ENCODE data around the gene HSD17B12. TPM values are rescaled to one million over a fixed set of nuclear protein-coding genes. Genes with fewer than 3 reads are reported as not detected.

Gene HSD17B12
- 115 TPM for total RNA-seq

GRCh38 chr11:43680521-43681400 is at the start of gene HSD17B12:
HSD17B12 (plus strand) TSS chr11:43680738; CDS start chr11:43680828, 90 bp downstream.

GRCh38 chr11:43880640-43881159 is 200.2 kb downstream of the HSD17B12 start, which contains the start of gene ALKBH3:
ALKBH3 (plus strand) TSS chr11:43880831; CDS start chr11:43882653, 1,822 bp downstream.

Small RNA genes within 50 kb of the gene (small RNA-seq; reads per million reads assigned to genes)
- not detected for gene PHBP2
- not detected for gene RPL23AP63

Other genes starting within 250 kb of the HSD17B12 start
- gene ALKBH3, start 200.1 kb downstream of the HSD17B12 start, total RNA-seq: 21.2 TPM

Data from diencephalon (tissue), 1 donor.